Measurements from ENCODE around the gene SNCAIP. TPM values are rescaled to one million over a fixed set of nuclear protein-coding genes. Genes with fewer than 3 reads are reported as not detected.
A peak's percentile ranks its signal among the peaks of the same experiment; 100 is the strongest.
"Not testable (repeated sequence)": the region's sequence is repeated elsewhere in the genome, so short reads cannot be mapped to it uniquely, and the experiment has no call there.

Gene SNCAIP
- polyA plus RNA-seq, 6 donors from 2014 or later: not detected

GRCh38 chr5:122323738-122324137 lies 11.7 kb downstream of the SNCAIP start:
- Mint-ChIP-seq H3K36me3 (no peaks in the 10 kb centered on the region), H3K9me3 (peaks cover 4 to 12% (median 4%) of the 10 kb centered on the region in 7 donors), H3K27me3 (peaks cover 8 to 13% (median 9%) of the 10 kb centered on the region in 3 donors), H3K27ac (no peak overlapping the region), H3K4me3 (no peak overlapping the region), H3K4me1 (no peaks in the 10 kb centered on the region)
- no peak for DNase-seq
- ATAC-seq (ENCODE audit: low read depth in 2 of 2): no peak

- Mint-ChIP-seq H3K4me3 (peak overlapping the region in 1 of 8 donors; percentile 29), H3K27me3 (peaks cover 0 to 5% (median under 1%) of the 10 kb centered on the region in 3 donors), H3K4me1 (no peaks in the 10 kb centered on the region), H3K9me3 (peaks cover 4 to 12% (median 4%) of the 10 kb centered on the region in 7 donors), H3K36me3 (no peaks in the 10 kb centered on the region), H3K27ac (peak overlapping the region in 1 of 6 donors; percentile 8)
- DNase-seq (no peak), ATAC-seq (ENCODE audit: low read depth in 2 of 2) (no peak)
Observed at GRCh38 chr5:122327110-122327509, 15.1 kb downstream of the SNCAIP start.

- no peak for ATAC-seq (ENCODE audit: low read depth in 2 of 2)
- no peaks in the 10 kb centered on the region for H3K4me1 Mint-ChIP-seq
Observed at GRCh38 chr5:122330881-122331280, 18.8 kb downstream of the SNCAIP start.

GRCh38 chr5:122332599-122333555 lies 20.8 kb downstream of the SNCAIP start:
- Mint-ChIP-seq H3K27ac (no peak overlapping the region), H3K36me3 (no peaks in the 10 kb centered on the region), H3K9me3 (peaks cover 0 to 8% (median 0%) of the 10 kb centered on the region in 7 donors), H3K27me3 (no peaks in the 10 kb centered on the region), H3K4me3 (no peak overlapping the region), H3K4me1 (no peaks in the 10 kb centered on the region)
- DNase-seq: no peak
- ATAC-seq (ENCODE audit: low read depth in 2 of 2): no peak

More at GRCh38 chr5:122330881-122331280, 18.8 kb downstream of the SNCAIP start:
- peak overlapping the region in 1 of 8 donors; percentile 27 for H3K4me3 Mint-ChIP-seq
- H3K9me3 Mint-ChIP-seq: peaks cover 4 to 12% (median 4%) of the 10 kb centered on the region in 7 donors
- peaks cover 0 to 5% (median 0%) of the 10 kb centered on the region in 3 donors for H3K27me3 Mint-ChIP-seq
- DNase-seq: no peak
- no peaks in the 10 kb centered on the region for H3K36me3 Mint-ChIP-seq
- H3K27ac Mint-ChIP-seq: no peak overlapping the region

- Mint-ChIP-seq H3K4me3 (no peak overlapping the region), H3K27me3 (no peaks in the 10 kb centered on the region), H3K9me3 (peaks cover 0 to 5% (median 0%) of the 10 kb centered on the region in 7 donors), H3K4me1 (no peaks in the 10 kb centered on the region), H3K27ac (no peak overlapping the region), H3K36me3 (no peaks in the 10 kb centered on the region)
- ATAC-seq (ENCODE audit: low read depth in 2 of 2): no peak
- no peak for DNase-seq
Observed at GRCh38 chr5:122333564-122333963, 21.5 kb downstream of the SNCAIP start.

GRCh38 chr5:122339591-122339990 lies 27.6 kb downstream of the SNCAIP start:
- no peaks in the 10 kb centered on the region for H3K36me3 Mint-ChIP-seq
- DNase-seq (no peak), ATAC-seq (ENCODE audit: low read depth in 2 of 2) (no peak)
- no peaks in the 10 kb centered on the region for H3K4me1 Mint-ChIP-seq
- H3K27me3 Mint-ChIP-seq: peaks cover 0 to 7% (median 4%) of the 10 kb centered on the region in 3 donors
- peaks cover 0 to 2% (median 0%) of the 10 kb centered on the region in 7 donors for H3K9me3 Mint-ChIP-seq
- no peak overlapping the region for H3K27ac Mint-ChIP-seq
- H3K4me3 Mint-ChIP-seq: no peak overlapping the region

GRCh38 chr5:122341087-122341486 lies 29.1 kb downstream of the SNCAIP start:
- no peak for DNase-seq
- no peaks in the 10 kb centered on the region for H3K4me1 Mint-ChIP-seq

GRCh38 chr5:122342256-122342655 lies 30.2 kb downstream of the SNCAIP start:
- peaks cover 0 to 11% (median 4%) of the 10 kb centered on the region in 3 donors for H3K27me3 Mint-ChIP-seq
- no peak overlapping the region for H3K4me3 Mint-ChIP-seq
- DNase-seq (no peak), ATAC-seq (ENCODE audit: low read depth in 2 of 2) (no peak)
- peaks cover 0 to 2% (median 0%) of the 10 kb centered on the region in 7 donors for H3K9me3 Mint-ChIP-seq
- H3K36me3 Mint-ChIP-seq: no peaks in the 10 kb centered on the region
- no peak overlapping the region for H3K27ac Mint-ChIP-seq
- no peaks in the 10 kb centered on the region for H3K4me1 Mint-ChIP-seq

More at GRCh38 chr5:122341087-122341486, 29.1 kb downstream of the SNCAIP start:
- Mint-ChIP-seq H3K27ac (no peak overlapping the region), H3K9me3 (peaks cover 0 to 2% (median 0%) of the 10 kb centered on the region in 7 donors), H3K36me3 (no peaks in the 10 kb centered on the region), H3K4me3 (no peak overlapping the region), H3K27me3 (peaks cover 0 to 11% (median 4%) of the 10 kb centered on the region in 3 donors)
- no peak for ATAC-seq (ENCODE audit: low read depth in 2 of 2)

GRCh38 chr5:122346897-122347581 lies 35.0 kb downstream of the SNCAIP start:
- Mint-ChIP-seq H3K27me3 (peaks cover 0 to 20% (median 0%) of the 10 kb centered on the region in 3 donors), H3K36me3 (no peaks in the 10 kb centered on the region), H3K4me3 (no peak overlapping the region), H3K27ac (no peak overlapping the region), H3K9me3 (peaks cover 0 to 2% (median 0%) of the 10 kb centered on the region in 7 donors), H3K4me1 (no peaks in the 10 kb centered on the region)
- DNase-seq (no peak), ATAC-seq (ENCODE audit: low read depth in 2 of 2) (no peak)

GRCh38 chr5:122350496-122350895 lies 38.5 kb downstream of the SNCAIP start:
- Mint-ChIP-seq H3K4me1 (no peaks in the 10 kb centered on the region), H3K9me3 (no peaks in the 10 kb centered on the region), H3K27me3 (peaks cover 0 to 12% (median 0%) of the 10 kb centered on the region in 3 donors), H3K27ac (no peak overlapping the region), H3K36me3 (no peaks in the 10 kb centered on the region), H3K4me3 (no peak overlapping the region)
- ATAC-seq (ENCODE audit: low read depth in 2 of 2) (no peak), DNase-seq (no peak)

- H3K4me1 Mint-ChIP-seq: no peaks in the 10 kb centered on the region
- no peaks in the 10 kb centered on the region for H3K36me3 Mint-ChIP-seq
- H3K27ac Mint-ChIP-seq: no peak overlapping the region
- H3K9me3 Mint-ChIP-seq: peaks cover 0 to 2% (median 0%) of the 10 kb centered on the region in 7 donors
- DNase-seq (no peak), ATAC-seq (ENCODE audit: low read depth in 2 of 2) (no peak)
- H3K27me3 Mint-ChIP-seq: peaks cover 0 to 9% (median 0%) of the 10 kb centered on the region in 3 donors
- H3K4me3 Mint-ChIP-seq: no peak overlapping the region
Observed at GRCh38 chr5:122351416-122352157, 39.5 kb downstream of the SNCAIP start.

- DNase-seq: no peak
- no peak overlapping the region for H3K4me3 Mint-ChIP-seq
- peaks cover 0 to 7% (median 0%) of the 10 kb centered on the region in 7 donors for H3K9me3 Mint-ChIP-seq
- ATAC-seq (ENCODE audit: low read depth in 2 of 2): no peak
- H3K27ac Mint-ChIP-seq: no peak overlapping the region
- H3K36me3 Mint-ChIP-seq: no peaks in the 10 kb centered on the region
- peaks cover 0 to 9% (median 5%) of the 10 kb centered on the region in 3 donors for H3K27me3 Mint-ChIP-seq
- H3K4me1 Mint-ChIP-seq: no peaks in the 10 kb centered on the region
Observed at GRCh38 chr5:122352331-122352730, 40.3 kb downstream of the SNCAIP start.

GRCh38 chr5:122353361-122353760 lies 41.3 kb downstream of the SNCAIP start:
- not testable (repeated sequence) for H3K4me3 Mint-ChIP-seq; DNase-seq; ATAC-seq (ENCODE audit: low read depth in 2 of 2); H3K27ac Mint-ChIP-seq; H3K27me3 Mint-ChIP-seq; H3K4me1 Mint-ChIP-seq; H3K9me3 Mint-ChIP-seq; H3K36me3 Mint-ChIP-seq

All from naive B cell (primary cell).